Fibroblast of villous mesenchyme (primary cell): ENCODE measurements around the gene SRMS. TPM values are rescaled to one million over a fixed set of nuclear protein-coding genes. Genes with fewer than 3 reads are reported as not detected.
"Not testable (repeated sequence)": the region's sequence is repeated elsewhere in the genome, so short reads cannot be mapped to it uniquely, and the experiment has no call there.

ENCODE experiments used
- DNase-seq: peaks from one replicate; pipeline ENCODE4 v3.0.0-alpha.2; 2010; ENCODE audit warnings: low read depth
- H3K4me3 ChIP-seq: 2 replicates; pipeline ENCODE4 v1.5.1; 2011; ENCODE audit warnings: low read depth, mild to moderate bottlenecking, low read length
- CTCF ChIP-seq: IDR thresholded peaks from 2 replicates; pipeline ENCODE4 v1.5.1; 2012; ENCODE audit warnings: low read depth, mild to moderate bottlenecking, low read length; ENCODE audit not compliant: insufficient read depth
- total RNA-seq: library from RNA; depleted of rRNA; stranded (reverse); fragments of >200 nt; gene quantifications from 2 replicates; pipeline ENCODE4 v1.2.3, GENCODE V29; 2012

Gene SRMS
- total RNA-seq, 1 donor: not detected

- no peak for DNase-seq
- TF ChIP-seq CTCF: no peak
- no peak overlapping the region for H3K4me3 ChIP-seq
Measured at GRCh38 chr20:63562461-63563224, 15.1 kb upstream of the SRMS start.

- H3K4me3 ChIP-seq: no peak overlapping the region
- TF ChIP-seq CTCF: no peak
- no peak for DNase-seq
Measured at GRCh38 chr20:63561624-63562396, 14.3 kb upstream of the SRMS start.

GRCh38 chr20:63560856-63561609 is 13.5 kb upstream of the SRMS start:
- H3K4me3 ChIP-seq: no peak overlapping the region
- no peak for DNase-seq
- no peak for TF ChIP-seq CTCF

GRCh38 chr20:63560333-63560805 is 12.8 kb upstream of the SRMS start:
- DNase-seq: no peak
- TF ChIP-seq CTCF: no peak
- no peak overlapping the region for H3K4me3 ChIP-seq

- DNase-seq: not testable (repeated sequence)
Measured at GRCh38 chr20:63559485-63560332, 12.2 kb upstream of the SRMS start.

GRCh38 chr20:63558804-63559484 is 11.4 kb upstream of the SRMS start:
- no peak overlapping the region for H3K4me3 ChIP-seq
- no peak for TF ChIP-seq CTCF
- no peak for DNase-seq

More at GRCh38 chr20:63559485-63560332, 12.2 kb upstream of the SRMS start:
- H3K4me3 ChIP-seq: not testable (repeated sequence)
